GM12891 (cell line): ENCODE data around the gene NRG2.

Experiments used
- POLR2A ChIP-seq: IDR thresholded peaks from 2 replicates; pipeline ENCODE4 v1.6.1; 2011; ENCODE audit warnings: low read depth, low read length, control low read depth
- POLR2AphosphoS5 ChIP-seq: IDR thresholded peaks from 2 replicates; pipeline ENCODE4 v1.6.1; 2011; ENCODE audit warnings: low read depth, low read length, control low read depth
- TAF1 ChIP-seq: IDR thresholded peaks from 2 replicates; pipeline ENCODE4 v1.6.1; 2011; ENCODE audit warnings: low read depth, low read length, control low read depth

DNA sequence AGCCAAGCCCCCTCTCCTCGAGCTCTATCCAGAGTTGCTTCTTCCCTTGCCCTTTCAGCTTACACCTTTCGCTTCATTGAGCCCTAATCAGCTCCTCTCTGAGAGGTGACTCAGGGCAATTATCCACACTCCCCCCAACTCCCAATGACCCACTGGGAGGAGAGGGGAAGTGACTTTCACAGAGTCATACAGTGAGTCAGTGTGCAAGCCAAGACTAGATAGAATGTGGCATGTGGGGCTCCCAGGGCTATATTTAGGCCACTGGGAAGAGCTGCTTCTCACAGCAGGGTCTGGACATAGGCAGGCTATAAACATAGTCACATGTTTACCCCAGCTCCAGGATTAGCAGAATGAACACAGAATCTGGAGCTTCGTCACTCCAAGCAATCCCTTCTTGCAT lies 57.4 kb downstream of the NRG2 start:
- TF ChIP-seq POLR2AphosphoS5 (no peak), POLR2A (no peak), TAF1 (no peak)
